GM12872 (cell line): ENCODE measurements around the gene OSBPL5.

Experiments
- TF ChIP-seq, protein P1 (sequence below): IDR thresholded peaks from 3 replicates; pipeline ENCODE4 v1.5.1; 2011; ENCODE audit warnings: low read depth, mild to moderate bottlenecking, low read length, moderate library complexity; ENCODE audit not compliant: insufficient read depth

OSBPL5 gene

GRCh38 chr11:3131330-3131941 is 33.7 kb downstream of the OSBPL5 start:
- TF ChIP-seq, protein P1, sequence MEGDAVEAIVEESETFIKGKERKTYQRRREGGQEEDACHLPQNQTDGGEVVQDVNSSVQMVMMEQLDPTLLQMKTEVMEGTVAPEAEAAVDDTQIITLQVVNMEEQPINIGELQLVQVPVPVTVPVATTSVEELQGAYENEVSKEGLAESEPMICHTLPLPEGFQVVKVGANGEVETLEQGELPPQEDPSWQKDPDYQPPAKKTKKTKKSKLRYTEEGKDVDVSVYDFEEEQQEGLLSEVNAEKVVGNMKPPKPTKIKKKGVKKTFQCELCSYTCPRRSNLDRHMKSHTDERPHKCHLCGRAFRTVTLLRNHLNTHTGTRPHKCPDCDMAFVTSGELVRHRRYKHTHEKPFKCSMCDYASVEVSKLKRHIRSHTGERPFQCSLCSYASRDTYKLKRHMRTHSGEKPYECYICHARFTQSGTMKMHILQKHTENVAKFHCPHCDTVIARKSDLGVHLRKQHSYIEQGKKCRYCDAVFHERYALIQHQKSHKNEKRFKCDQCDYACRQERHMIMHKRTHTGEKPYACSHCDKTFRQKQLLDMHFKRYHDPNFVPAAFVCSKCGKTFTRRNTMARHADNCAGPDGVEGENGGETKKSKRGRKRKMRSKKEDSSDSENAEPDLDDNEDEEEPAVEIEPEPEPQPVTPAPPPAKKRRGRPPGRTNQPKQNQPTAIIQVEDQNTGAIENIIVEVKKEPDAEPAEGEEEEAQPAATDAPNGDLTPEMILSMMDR: no peak

DNA sequence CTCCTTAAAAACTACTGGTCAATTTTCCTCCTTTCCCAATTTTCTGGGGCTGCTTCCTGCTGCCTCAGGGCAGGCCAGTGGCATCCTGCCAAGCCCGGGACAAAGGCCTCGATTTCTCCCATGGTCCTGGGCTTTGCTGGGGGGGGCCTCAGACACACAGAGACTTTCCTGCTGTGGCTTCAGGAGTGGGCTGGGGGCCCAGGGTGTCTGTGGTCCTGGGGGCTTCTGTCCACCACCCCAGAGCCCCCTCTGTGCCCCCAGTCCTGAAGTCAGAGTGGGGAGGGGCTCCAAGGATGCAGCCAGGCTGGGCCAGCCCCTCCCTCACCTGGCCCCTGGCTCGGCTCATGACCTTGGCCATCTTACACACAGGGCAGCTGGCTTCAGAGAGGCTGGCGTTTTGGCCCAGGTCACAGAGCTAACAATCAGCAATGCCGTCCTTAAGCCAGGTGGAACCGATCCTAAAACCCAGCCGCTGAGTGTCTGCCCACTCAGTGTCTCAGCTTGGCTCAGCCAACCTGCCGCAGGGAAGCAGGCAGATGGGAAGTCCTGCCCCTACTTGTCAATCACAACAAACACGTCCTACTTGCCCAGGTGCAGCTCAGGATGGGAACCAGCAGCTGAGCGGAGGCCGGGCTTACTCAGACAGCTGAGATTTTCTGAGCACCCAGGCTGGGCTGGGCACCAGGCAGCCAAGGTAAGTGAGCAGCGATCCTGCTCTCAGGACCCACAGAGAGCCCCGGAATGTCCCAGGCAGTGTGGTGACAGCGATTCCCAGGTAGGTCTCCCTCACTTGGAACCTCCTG is 34.6 kb downstream of the OSBPL5 start:
- TF ChIP-seq, protein P1: no peak

DNA sequence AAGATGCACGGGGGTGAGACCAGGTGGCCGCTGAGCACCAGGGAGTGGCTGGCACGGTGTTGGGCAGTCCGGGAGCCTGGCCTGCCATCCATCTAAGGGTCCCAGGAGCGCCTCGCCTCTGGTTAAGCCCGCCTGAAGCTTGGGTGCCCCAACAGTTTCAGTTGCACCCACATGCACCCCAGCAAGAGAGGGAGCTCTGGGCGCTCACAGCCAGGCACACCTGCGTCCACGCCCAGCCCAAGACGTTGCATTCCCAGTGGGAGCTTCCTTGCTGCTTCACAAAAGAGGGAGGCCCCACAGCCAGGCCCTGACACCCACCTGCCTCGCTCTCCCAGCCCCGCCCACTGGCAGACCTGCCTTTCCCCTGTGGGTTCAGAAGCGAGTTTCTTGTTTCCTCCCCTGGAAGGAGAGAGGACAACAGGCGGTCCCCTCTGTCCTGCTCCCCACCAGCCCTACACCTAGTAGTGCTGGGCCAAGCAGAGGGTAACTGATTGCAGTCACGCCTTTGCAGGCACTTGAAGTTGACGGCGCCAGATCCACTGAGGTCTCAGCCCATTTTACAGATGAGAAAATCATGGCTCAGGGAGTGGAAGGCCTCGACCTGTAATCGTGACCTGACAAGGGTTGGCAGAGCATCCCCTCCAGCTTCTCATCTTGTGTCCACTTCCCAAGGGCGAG is 35.4 kb downstream of the OSBPL5 start:
- TF ChIP-seq, protein P1: no peak

- TF ChIP-seq, protein P1: no peak
Observed at GRCh38 chr11:3129181-3129590, 35.9 kb downstream of the OSBPL5 start.

- TF ChIP-seq, protein P1: no peak
Observed at GRCh38 chr11:3128356-3129180, 36.5 kb downstream of the OSBPL5 start.

DNA sequence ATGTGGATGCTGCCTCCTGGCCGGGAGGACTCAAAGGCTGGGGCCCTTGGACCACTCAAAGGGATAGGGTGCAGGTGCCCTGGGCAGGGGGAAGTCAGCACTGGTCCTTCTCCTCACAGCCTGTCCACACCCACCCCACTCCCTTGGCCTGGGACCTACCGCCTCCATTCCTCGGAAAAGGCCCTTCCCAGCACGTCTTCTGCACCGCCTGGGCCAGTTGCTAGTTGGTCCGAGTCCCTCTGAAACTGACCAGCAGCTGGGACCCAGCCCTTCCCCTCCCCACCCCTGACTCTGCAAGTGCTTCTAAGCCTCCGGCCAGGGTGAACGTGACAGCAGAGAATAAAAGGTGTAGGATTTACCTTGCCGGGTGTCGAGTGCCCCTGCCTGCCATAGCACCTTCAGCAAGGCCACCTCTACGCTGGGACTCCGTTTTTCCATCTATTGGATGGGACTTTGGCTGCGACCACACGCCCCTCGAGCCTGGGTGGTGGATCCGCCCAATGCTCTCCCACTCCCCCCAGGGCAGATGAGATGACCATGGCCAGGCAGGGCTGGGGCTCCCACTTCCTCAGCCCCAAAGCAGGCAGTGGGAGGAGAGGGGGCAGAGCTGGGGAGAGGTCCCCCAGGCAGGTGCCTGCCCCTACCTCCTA is 37.3 kb downstream of the OSBPL5 start:
- TF ChIP-seq, protein P1: no peak
